HG03520 (cell line): ENCODE data around the gene NGFR.

Experiments
- ATAC-seq: cut with Tn5 transposase; IDR thresholded peaks from one replicate; pipeline ENCODE4 v1.9.1; 2021; ENCODE audit warnings: mild to moderate bottlenecking, moderate library complexity; ENCODE audit not compliant: unreplicated experiment

NGFR gene

GRCh38 chr17:49514071-49514721 is 19.1 kb downstream of the NGFR start:
- ATAC-seq, result no peak

DNA sequence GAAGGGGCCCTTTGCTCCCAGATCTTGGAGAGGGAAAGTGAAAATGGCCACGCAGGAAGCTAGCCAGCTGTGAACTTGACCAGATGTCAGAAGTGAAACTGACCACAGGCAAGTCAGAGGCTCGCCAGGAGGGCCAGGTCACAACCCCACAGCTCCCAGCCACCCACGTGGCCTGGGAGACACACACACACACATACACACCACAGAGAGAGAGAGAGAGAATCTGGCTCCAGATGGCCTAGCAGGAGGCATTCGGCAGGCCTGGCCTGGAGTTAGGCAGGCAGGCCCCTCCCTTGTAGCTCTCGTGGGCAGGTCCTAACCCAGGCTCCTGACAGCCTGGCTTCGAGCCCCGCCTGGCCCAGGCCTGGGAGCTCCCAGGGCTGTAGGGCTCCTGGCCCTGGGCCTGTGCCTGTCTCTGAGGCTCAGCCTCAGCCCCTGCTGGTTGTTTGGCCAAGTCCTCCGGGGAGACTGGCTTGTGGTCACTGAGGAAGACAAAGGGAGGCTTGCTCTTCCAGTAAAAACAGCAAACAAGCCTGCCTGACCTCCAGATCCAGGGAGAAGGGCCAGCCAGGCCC is 20.2 kb downstream of the NGFR start:
- ATAC-seq, result peak; percentile 89

DNA sequence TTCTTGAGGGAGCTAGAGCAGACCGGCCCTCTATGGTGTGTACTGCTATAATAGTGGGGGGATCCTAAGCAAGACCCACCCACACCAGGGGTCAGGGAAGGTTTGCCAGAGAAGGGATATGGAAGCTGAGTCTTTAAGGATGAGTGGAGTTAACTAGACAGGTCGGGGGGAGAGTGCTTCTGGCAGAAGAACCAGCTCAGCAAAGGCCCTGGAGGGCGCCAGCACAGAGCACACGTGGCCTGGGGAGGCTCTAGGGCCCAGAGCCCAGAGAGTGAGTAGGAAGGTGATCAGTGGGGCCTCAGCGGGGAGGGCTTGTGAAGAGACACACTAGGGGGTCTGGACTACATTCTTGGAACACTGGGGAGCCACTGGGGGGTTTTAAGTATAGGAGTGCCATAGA is 21.1 kb downstream of the NGFR start:
- ATAC-seq, result no peak

DNA sequence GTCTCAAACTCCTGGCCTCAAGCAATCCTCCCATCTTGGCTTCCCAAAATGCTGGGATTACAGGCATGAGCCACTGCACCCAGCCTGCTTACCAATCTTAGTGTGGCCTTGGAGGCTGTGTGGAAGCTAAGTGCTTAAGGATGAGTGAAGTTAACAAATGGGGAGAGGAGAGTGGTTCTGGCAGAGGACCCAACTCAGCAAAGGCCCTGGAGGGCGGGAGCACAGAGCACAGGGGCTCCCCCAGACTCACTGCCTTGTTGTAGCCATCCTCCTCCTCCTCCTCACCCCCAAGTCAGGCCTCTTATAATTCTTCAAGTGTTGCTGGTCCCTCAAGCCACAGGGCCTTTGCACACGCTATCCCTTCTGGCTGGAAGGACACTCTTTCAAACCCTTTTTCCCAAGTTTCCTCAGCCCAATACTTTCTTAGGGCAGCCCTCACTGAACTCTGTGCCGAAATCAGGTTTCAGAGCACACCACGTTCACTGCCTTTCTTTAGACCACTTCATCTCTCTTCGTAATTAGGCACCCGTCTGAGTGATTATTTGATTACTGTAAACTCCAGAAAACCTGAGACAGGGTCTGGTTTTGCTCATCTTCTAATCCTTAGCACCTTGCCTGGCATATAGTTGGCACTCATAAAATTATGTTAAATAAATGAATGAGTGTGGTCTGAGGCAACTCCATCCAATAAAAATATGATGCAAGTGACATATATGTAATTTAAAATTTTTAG is 23.4 kb downstream of the NGFR start:
- ATAC-seq, result no peak

GRCh38 chr17:49519781-49520180 is 24.7 kb downstream of the NGFR start:
- ATAC-seq, result no peak

DNA sequence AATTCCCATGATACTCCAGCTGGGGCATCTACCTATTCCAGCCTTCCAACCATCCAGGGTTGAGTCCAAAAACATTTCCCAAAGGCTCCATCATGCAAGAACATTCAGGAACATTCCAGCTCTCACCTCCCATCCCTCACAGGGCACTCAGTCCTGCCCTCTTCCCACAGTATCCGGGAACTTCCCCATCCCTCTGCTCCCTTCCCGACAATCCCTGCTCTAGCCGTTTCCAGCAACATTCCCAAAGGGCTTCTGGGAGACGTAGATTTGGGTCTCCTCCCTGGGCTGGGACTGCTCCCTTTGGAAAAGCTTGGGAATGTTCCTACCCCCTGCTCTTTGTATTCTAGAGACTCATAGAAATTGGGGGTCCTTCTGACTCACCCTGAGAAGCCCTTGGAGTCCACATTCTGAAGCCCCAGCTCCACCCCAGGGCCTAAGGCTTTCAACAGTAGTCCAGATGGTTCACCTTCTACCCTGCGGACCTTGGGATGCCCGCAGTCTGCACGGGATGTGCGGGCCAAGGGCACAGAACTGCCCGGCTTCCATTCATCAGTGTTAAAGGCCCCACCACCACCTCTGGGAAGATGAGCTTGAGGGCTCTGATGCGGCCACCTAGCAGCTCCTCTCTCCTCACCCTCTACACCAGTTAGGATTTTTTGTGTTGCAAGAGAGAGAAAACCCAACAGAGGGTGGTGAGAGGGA is 25.4 kb downstream of the NGFR start:
- no peak for ATAC-seq

- ATAC-seq, result no peak
Measured at GRCh38 chr17:49521088-49521450, 26.0 kb downstream of the NGFR start.

DNA sequence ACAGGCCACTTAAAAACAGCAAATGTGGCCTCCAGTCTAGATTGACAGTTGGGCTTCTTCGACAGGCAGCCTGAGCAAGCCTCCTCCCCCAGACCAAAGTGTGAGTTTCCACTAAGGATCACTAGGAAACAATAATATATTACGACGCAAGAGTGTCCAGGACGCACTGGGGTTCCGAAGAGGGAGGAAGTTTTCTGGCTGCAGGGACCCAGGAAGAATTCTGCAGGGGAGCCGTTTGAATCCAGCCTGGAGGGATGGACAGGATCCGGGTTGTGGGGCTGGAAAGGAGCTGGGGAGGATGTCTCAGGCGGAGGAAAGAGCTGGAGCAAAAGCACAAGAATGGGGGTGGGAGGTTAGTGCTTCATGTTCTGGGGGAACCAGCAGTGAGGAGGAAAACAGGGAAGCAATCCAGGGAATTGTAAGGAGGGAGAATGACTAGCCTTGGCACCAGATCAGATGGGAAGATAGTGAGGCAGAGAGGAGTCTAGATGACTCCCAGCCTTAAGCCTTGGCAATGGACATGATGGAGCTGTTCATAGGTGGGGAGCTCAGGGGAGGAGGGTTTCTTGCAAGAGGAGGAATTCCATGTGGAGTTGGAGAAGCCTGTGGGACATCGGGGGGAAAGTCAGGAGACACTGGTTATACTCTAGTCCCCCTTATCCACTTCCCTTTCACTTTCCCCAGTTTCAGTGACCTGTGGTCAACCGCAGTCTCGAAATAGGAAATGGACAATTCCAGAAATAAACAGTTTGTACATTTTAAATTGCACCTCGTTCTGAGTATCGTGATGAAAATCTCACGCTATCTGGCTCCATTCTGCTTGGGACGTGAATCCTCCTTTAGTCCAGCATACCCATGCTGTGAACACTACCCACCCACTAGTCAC is 26.6 kb downstream of the NGFR start:
- no peak for ATAC-seq

GRCh38 chr17:49522357-49522890 is 27.3 kb downstream of the NGFR start:
- ATAC-seq, result no peak

GRCh38 chr17:49523196-49523595 is 28.1 kb downstream of the NGFR start:
- ATAC-seq, result no peak

GRCh38 chr17:49523706-49524472 is 28.8 kb downstream of the NGFR start:
- ATAC-seq, result no peak

DNA sequence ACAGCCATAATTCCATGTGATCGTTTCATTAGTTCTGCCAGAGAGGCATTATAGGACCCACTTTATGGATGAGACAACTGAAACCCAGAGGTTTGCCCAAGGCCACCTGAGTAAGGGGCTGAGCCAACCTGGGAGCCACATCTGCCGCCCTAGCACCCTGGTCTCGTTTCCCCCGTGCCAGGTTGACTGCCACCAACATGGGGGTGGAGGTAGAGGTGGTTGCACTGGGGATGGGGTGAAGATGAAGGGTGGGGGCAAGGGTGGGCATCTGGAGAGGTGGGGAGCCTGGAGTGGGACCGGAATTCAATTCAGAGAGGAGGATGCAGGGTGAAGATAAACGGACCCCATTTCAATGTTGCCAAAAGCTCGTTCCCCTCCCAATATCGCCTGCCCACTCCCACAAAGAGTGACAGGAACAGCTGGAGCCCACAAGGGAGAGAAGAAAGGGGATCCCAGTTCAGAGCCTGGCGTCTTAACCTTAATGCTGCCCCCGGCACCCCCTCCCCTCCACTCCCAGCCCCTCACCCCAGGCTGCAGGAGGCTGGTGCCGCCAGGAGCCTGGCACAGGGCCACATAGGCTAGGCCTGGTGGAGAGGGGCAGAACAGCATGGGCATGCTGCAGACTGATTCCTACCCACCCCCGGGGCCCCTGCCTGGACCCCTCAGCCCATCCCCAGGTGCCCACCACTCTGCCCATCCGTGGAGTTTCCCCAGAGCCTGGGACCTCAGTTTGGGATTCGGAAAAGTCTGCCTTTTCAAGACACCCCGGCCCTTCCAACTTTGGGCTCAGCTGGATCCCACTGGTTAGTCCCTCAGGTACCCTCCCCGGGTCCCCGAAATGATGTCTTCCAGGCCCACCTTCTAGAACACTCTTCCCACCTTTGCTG is 29.6 kb downstream of the NGFR start:
- no peak for ATAC-seq

DNA sequence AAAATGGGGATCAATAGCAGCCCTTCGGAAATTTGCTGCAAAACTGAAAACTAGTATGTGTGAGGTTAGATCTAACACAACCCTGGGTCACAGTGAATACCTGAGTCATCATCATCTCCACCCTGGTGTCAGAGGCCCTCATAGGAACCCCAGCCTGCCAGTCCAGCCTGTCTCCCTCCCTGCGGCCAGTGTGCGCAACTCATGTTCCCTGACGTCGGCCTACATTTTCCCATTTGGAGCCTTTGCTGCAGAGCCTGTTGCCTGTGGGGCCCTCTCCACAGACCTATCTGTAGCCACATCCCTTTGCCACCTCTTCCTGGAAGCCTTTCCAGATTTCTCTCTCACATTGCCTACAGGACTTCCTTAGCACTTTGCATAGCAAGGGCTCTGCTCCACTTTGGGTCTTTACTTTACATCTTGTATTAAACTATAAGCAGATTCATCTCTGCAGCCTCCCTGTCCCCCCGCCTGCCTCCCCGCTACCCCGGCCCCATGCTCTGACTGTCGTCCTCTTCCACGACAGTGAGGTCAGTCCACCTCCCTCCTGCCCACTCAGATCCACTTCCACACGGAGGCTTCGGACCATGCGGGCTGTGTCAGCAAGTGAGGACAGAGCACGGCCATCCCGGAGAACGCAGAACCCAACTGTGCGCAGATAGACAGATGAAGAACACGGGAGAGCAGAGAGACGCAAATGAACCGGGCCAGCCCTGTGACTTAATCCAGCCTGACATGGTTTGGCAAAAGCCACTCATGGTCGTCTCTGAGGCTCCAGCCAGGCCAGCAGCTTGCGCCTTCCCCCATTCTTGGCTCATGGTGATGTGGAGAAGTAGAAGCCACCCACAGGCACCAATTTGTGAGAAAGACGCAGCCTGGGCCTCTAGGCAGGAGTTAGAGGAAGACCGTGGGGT is 31.0 kb downstream of the NGFR start:
- ATAC-seq, result no peak

DNA sequence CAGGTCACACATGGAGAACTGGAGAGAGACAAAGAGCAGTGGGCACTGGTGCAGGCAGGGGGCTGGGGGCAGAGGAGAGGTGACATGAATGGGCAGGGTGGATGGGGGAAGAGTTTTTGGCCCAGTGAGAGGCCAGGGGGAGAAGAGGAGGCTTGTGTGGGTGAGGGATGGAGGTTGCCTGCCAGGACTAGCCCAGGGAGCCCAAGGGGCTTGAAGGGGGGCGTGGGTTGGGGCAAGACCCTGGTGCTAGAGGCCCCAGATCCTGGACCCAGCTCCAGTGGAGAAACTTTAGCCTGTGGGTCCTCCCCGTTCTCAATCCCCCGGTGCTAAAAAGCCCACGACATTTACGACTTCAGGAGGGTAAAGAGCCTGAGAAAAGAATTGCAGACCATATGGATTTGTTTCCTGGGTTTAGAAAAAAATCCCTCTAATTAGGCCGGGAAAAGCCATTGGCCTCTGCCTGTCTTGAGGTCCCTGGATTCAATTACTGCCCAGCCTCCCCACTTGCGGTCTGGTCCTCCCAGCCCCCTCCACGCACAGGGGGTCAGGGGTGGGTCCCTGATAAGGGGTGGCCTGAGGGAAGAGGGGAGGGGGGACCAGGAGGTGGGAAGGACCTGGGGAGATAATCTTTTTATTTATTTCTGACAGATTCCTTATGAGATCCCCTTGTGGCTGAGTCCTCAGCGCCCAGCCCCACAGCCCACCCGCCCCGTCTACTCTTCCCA is 33.0 kb downstream of the NGFR start:
- no peak for ATAC-seq

- ATAC-seq, result no peak
Measured at GRCh38 chr17:49528966-49529365, 33.9 kb downstream of the NGFR start.

GRCh38 chr17:49530118-49530517 is 35.0 kb downstream of the NGFR start:
- no peak for ATAC-seq

GRCh38 chr17:49543860-49544259 is 48.8 kb downstream of the NGFR start:
- no peak for ATAC-seq
